H1 (cell line): ENCODE measurements around the gene GTF2A1L. TPM values are rescaled to one million over a fixed set of nuclear protein-coding genes. Genes with fewer than 3 reads are reported as not detected.

Experiments used
- BRCA1 ChIP-seq: IDR thresholded peaks from 2 replicates; pipeline ENCODE4 v1.6.1; 2012; ENCODE audit warnings: low read depth, low read length, improper control_type of control experiment
- CEBPB ChIP-seq: IDR thresholded peaks from 2 replicates; pipeline ENCODE4 v1.6.1; 2012; ENCODE audit warnings: low read depth, low read length
- FOSL1 ChIP-seq: IDR thresholded peaks from 2 replicates; pipeline ENCODE4 v1.6.1; 2011; ENCODE audit warnings: mild to moderate bottlenecking, low read depth, low read length, moderate library complexity; ENCODE audit not compliant: insufficient read depth
- GTF2F1 ChIP-seq: IDR thresholded peaks from 2 replicates; pipeline ENCODE4 v1.6.1; 2012; ENCODE audit warnings: low read depth, low read length, improper control_type of control experiment, borderline replicate concordance
- JUND ChIP-seq: IDR thresholded peaks from 2 replicates; pipeline ENCODE4 v1.6.1; 2011; ENCODE audit warnings: mild to moderate bottlenecking, improper control_type of control experiment, low read length
- POLR2AphosphoS5 ChIP-seq: IDR thresholded peaks from 2 replicates; pipeline ENCODE4 v1.6.1; 2011; ENCODE audit warnings: low read depth, low read length
- RFX5 ChIP-seq: IDR thresholded peaks from 2 replicates; pipeline ENCODE4 v1.6.1; 2011; ENCODE audit warnings: low read depth, low read length, improper control_type of control experiment, borderline replicate concordance
- SIRT6 ChIP-seq: IDR thresholded peaks from one replicate; pipeline ENCODE4 v1.7.1; 2012; ENCODE audit warnings: low read length, inconsistent platforms
- polyA plus RNA-seq, 7 experiments: library from polyadenylated mRNA; depleted of rRNA in 3 of 7; stranded (reverse) in 5 of 7; unstranded in 2 of 7; fragments of >200 nt in 5 of 7; fragments of 200-250 nt in 2 of 7; gene quantifications; 1 replicate in 5 of 7; 2 replicates in 1 of 7; 4 replicates in 1 of 7; pipeline versions ENCODE4 v1.2.1 to v1.2.3, GENCODE V29; 2011 to 2013; ENCODE audit warnings: missing spikeins in 2 of 7, mixed read lengths in 2 of 7
- total RNA-seq: library from RNA; stranded (reverse); fragmentation: NEBNext Ultra II Directional; extraction: Animal tissue kit (Norgen Biotek cat#: 25700); gene quantifications from 2 replicates; pipeline ENCODE4 v1.2.1, GENCODE V29; 2021

GTF2A1L gene
- total and polyA plus RNA-seq, 2 of the 8 experiments (the other 6 are each of a cell fraction or from before 2014, with no cell fraction given): 0.18 TPM; not detected in 1

- TF ChIP-seq POLR2AphosphoS5 (no peak), BRCA1 (no peak), JUND (no peak), GTF2F1 (no peak), CEBPB (no peak), RFX5 (no peak), FOSL1 (no peak), SIRT6 (no peak)
Observed at GRCh38 chr2:48635786-48636185, 18.1 kb downstream of the GTF2A1L start (continued).
